ENCODE data around the gene TMEM176B. TPM values are rescaled to one million over a fixed set of nuclear protein-coding genes. Genes with fewer than 3 reads are reported as not detected.

TMEM176B gene
- total RNA-seq, 1 experiment from 2014 or later, result 0.31 TPM

DNA sequence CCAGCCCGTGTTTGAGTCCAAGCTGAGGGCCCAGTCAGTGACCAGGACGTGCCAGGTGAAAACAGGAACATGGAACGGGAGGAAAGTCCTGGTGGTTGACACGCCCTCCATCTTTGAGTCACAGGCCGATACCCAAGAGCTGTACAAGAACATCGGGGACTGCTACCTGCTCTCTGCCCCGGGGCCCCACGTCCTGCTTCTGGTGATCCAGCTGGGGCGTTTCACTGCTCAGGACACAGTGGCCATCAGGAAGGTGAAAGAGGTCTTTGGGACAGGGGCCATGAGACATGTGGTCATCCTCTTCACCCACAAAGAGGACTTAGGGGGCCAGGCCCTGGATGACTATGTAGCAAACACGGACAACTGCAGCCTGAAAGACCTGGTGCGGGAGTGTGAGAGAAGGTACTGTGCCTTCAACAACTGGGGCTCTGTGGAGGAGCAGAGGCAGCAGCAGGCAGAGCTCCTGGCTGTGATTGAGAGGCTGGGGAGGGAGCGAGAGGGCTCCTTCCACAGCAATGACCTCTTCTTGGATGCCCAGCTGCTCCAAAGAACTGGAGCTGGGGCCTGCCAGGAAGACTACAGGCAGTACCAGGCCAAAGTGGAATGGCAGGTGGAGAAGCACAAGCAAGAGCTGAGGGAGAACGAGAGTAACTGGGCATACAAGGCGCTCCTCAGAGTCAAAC is 57.7 kb downstream of the TMEM176B start:
- BruUV-seq (replicated peaks), result no TSS peak
- Histone ChIP-seq H3K27me3 (ENCODE audit: control insufficient read depth, insufficient read depth, low read length) (peaks cover 15% of the 10 kb centered on the region), H3K36me3 (ENCODE audit: control insufficient read depth, insufficient read depth, low read length) (no peaks in the 10 kb centered on the region), H3K4me3 (ENCODE audit: low read depth in 2 of 2, low read length in 2 of 2) (no peak overlapping the region), H3K4me1 (ENCODE audit: control insufficient read depth, insufficient read depth, low read length) (no peaks in the 10 kb centered on the region; the same call in 1 of the 2 replicates), H3K9me3 (ENCODE audit: control insufficient read depth, insufficient read depth, low read depth, low read length) (no peaks in the 10 kb centered on the region), H3K27ac (ENCODE audit: low read length) (no peak overlapping the region)
- ChIA-PET POLR2A (no interaction called here), CTCF (no interaction called here)
- no peak for TF ChIP-seq POLR2AphosphoS5 (IDR thresholded peaks at IDR 0.05; ENCODE audit: low read depth, low read length)
- TF ChIP-seq, protein P1, sequence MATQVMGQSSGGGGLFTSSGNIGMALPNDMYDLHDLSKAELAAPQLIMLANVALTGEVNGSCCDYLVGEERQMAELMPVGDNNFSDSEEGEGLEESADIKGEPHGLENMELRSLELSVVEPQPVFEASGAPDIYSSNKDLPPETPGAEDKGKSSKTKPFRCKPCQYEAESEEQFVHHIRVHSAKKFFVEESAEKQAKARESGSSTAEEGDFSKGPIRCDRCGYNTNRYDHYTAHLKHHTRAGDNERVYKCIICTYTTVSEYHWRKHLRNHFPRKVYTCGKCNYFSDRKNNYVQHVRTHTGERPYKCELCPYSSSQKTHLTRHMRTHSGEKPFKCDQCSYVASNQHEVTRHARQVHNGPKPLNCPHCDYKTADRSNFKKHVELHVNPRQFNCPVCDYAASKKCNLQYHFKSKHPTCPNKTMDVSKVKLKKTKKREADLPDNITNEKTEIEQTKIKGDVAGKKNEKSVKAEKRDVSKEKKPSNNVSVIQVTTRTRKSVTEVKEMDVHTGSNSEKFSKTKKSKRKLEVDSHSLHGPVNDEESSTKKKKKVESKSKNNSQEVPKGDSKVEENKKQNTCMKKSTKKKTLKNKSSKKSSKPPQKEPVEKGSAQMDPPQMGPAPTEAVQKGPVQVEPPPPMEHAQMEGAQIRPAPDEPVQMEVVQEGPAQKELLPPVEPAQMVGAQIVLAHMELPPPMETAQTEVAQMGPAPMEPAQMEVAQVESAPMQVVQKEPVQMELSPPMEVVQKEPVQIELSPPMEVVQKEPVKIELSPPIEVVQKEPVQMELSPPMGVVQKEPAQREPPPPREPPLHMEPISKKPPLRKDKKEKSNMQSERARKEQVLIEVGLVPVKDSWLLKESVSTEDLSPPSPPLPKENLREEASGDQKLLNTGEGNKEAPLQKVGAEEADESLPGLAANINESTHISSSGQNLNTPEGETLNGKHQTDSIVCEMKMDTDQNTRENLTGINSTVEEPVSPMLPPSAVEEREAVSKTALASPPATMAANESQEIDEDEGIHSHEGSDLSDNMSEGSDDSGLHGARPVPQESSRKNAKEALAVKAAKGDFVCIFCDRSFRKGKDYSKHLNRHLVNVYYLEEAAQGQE (IDR thresholded peaks at IDR 0.05; ENCODE audit: insufficient read depth in 1 of 2, low read depth in 2 of 2, low read length in 1 of 2), result no peak
- TF ChIP-seq, protein P2, sequence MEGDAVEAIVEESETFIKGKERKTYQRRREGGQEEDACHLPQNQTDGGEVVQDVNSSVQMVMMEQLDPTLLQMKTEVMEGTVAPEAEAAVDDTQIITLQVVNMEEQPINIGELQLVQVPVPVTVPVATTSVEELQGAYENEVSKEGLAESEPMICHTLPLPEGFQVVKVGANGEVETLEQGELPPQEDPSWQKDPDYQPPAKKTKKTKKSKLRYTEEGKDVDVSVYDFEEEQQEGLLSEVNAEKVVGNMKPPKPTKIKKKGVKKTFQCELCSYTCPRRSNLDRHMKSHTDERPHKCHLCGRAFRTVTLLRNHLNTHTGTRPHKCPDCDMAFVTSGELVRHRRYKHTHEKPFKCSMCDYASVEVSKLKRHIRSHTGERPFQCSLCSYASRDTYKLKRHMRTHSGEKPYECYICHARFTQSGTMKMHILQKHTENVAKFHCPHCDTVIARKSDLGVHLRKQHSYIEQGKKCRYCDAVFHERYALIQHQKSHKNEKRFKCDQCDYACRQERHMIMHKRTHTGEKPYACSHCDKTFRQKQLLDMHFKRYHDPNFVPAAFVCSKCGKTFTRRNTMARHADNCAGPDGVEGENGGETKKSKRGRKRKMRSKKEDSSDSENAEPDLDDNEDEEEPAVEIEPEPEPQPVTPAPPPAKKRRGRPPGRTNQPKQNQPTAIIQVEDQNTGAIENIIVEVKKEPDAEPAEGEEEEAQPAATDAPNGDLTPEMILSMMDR (IDR thresholded peaks at IDR 0.05), result no peak
- TF ChIP-seq TCF7L2 (IDR thresholded peaks at IDR 0.05; ENCODE audit: low read depth, low read length), result no peak
- no peak for TF ChIP-seq SIN3A (IDR thresholded peaks at IDR 0.05; ENCODE audit: borderline replicate concordance, insufficient read depth, low read depth, low read length)
- DNase-seq (ENCODE audit: low read depth, low spot score) (no peak), ATAC-seq (no peak)
- intact Hi-C loops (cut with micrococcal nuclease; ENCODE audit: unreplicated experiment), result no loop called here
- in situ Hi-C loops (cut with HindIII; ENCODE audit: low pct_unique_long_range_greater_than_20kb, low sequenced_read_pairs), result no loop called here

Other genes with a start within 250 kb of the TMEM176B start
- 0.26 TPM for gene GIMAP4, start 233.0 kb downstream of the TMEM176B start, total RNA-seq (2021; ENCODE audit: unreplicated experiment)
- 0.23 TPM for gene GIMAP6, start 168.0 kb downstream of the TMEM176B start, total RNA-seq (2021; ENCODE audit: unreplicated experiment)
- 1.5 TPM for gene GIMAP2, start 114.7 kb downstream of the TMEM176B start, total RNA-seq (2021; ENCODE audit: unreplicated experiment)
- gene GIMAP1, start 83.8 kb downstream of the TMEM176B start, total RNA-seq (2021; ENCODE audit: unreplicated experiment), result 0.05 TPM
- gene GIMAP5, start 62.9 kb downstream of the TMEM176B start, total RNA-seq (2021; ENCODE audit: unreplicated experiment), result 0.51 TPM
- gene TMEM176A, start 405 bp upstream of the TMEM176B start, total RNA-seq (2021; ENCODE audit: unreplicated experiment), result 0.39 TPM
- gene AOC1, start 52.2 kb upstream of the TMEM176B start, total RNA-seq (2021; ENCODE audit: unreplicated experiment), result 0.15 TPM
- 1.8 TPM for gene KCNH2, start 178.0 kb upstream of the TMEM176B start, total RNA-seq (2021; ENCODE audit: unreplicated experiment)
- 3.1 TPM for gene NOS3, start 190.7 kb upstream of the TMEM176B start, total RNA-seq (2021; ENCODE audit: unreplicated experiment)
- gene ATG9B, start 224.1 kb upstream of the TMEM176B start, total RNA-seq (2021; ENCODE audit: unreplicated experiment), result 0.98 TPM
- gene ABCB8, start 228.1 kb upstream of the TMEM176B start, total RNA-seq (2021; ENCODE audit: unreplicated experiment), result 49.8 TPM
- gene ASIC3, start 248.2 kb upstream of the TMEM176B start, total RNA-seq (2021; ENCODE audit: unreplicated experiment), result 1.3 TPM